ENCODE data around the gene GRK6. TPM values are rescaled to one million over a fixed set of nuclear protein-coding genes. Genes with fewer than 3 reads are reported as not detected.

Gene GRK6
- polyA plus RNA-seq, 1 donor from 2014 or later, result 22.6 TPM

DNA sequence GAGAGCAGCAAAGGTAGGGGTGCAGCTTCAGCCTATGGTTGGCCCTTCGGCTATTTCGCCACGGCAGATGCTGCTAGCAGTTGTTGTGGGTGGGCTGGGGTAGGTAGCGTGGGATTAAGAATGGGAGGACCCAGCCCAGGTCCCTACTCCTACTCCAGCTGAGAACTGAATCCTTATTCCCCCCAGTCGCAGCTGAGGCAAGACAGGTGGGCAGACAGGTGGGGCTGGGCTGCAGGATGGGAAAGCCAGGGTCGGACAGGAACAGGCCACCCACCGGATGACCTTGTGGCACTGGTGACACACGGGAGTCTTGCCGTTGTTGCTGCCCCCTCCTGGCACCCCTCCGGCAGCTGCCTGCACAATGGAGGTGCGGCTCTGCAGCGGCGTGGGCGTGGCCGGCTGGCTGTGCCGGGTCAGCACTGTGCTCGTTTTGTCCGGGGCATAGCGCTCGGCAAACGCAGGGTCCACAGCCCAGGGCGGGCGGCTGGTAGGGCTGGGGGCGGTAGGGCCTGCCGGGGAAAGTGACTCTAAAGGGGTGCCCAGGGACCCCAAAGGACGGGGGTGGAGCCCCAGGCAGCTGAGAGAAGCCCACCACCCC lies 62.7 kb downstream of the GRK6 start:
- Histone ChIP-seq H3K4me2 (ENCODE audit: low read length) (no peak overlapping the region), H3K4me3 (ENCODE audit: low read length) (no peak overlapping the region), H3K79me2 (replicated peaks; ENCODE audit: insufficient read depth, low read length) (no peaks in the 10 kb centered on the region), H4K20me1 (ENCODE audit: insufficient read depth) (no peaks in the 10 kb centered on the region), H3K9me3 (ENCODE audit: low read length) (no peaks in the 10 kb centered on the region), H3K9me2 (ENCODE audit: insufficient read depth, low read length) (no peaks in the 10 kb centered on the region), H3K27ac (ENCODE audit: low read length) (no peak overlapping the region), H3K36me3 (ENCODE audit: insufficient read depth, low read length) (no peaks in the 10 kb centered on the region), H3K27me3 (ENCODE audit: insufficient read depth, low read depth, low read length) (no peaks in the 10 kb centered on the region), H3F3A (ENCODE audit: insufficient read depth, low read length, poor library complexity, severe bottlenecking) (no peaks in the 10 kb centered on the region), H3K9ac (ENCODE audit: low read length) (no peak overlapping the region), H2AFZ (ENCODE audit: low read depth, low read length) (no peak overlapping the region)
- no peak for TF ChIP-seq MXI1 (conservative IDR thresholded peaks at IDR 0.05; ENCODE audit: poor library complexity, severe bottlenecking)
- TF ChIP-seq, protein P1, sequence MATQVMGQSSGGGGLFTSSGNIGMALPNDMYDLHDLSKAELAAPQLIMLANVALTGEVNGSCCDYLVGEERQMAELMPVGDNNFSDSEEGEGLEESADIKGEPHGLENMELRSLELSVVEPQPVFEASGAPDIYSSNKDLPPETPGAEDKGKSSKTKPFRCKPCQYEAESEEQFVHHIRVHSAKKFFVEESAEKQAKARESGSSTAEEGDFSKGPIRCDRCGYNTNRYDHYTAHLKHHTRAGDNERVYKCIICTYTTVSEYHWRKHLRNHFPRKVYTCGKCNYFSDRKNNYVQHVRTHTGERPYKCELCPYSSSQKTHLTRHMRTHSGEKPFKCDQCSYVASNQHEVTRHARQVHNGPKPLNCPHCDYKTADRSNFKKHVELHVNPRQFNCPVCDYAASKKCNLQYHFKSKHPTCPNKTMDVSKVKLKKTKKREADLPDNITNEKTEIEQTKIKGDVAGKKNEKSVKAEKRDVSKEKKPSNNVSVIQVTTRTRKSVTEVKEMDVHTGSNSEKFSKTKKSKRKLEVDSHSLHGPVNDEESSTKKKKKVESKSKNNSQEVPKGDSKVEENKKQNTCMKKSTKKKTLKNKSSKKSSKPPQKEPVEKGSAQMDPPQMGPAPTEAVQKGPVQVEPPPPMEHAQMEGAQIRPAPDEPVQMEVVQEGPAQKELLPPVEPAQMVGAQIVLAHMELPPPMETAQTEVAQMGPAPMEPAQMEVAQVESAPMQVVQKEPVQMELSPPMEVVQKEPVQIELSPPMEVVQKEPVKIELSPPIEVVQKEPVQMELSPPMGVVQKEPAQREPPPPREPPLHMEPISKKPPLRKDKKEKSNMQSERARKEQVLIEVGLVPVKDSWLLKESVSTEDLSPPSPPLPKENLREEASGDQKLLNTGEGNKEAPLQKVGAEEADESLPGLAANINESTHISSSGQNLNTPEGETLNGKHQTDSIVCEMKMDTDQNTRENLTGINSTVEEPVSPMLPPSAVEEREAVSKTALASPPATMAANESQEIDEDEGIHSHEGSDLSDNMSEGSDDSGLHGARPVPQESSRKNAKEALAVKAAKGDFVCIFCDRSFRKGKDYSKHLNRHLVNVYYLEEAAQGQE (IDR thresholded peaks at IDR 0.05; ENCODE audit: borderline replicate concordance), result no peak

DNA sequence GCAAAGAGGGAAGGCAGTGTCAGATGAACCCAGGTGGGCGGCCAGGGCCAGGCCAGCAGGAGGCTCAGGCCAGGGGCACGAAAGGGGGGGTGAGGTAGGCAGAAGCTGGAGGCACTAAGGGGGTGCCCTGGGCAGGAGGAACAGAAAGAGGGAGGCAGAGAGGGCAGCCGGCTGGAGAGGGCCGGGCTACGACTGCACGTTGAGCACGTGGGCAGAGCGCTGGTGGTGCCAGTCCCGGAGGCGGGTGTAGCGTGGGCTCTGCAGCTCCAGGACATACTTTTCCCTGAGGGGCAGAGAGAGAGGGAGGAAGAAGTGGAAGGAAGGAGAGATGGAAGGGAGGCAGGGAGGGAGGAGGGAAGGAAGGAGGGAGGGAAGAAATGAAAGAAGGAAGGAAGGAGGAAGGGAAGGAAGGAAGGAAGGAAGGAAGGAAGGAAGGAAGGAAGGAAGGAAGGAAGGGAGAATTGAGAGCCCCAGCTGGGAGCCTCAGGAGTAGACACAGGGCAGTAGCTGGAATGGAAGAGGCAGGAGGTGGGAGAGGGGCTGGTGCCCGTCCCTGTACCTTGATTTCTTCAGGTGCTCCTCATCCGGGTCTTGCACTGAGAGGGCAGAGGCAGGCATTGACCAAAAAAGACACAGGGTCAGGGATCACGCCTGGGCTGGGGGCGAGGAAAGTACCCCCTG lies 64.0 kb downstream of the GRK6 start:
- Histone ChIP-seq H3K4me3 (ENCODE audit: low read length) (no peak overlapping the region), H3K9ac (ENCODE audit: low read length) (no peak overlapping the region), H3F3A (ENCODE audit: insufficient read depth, low read length, poor library complexity, severe bottlenecking) (no peaks in the 10 kb centered on the region), H3K79me2 (replicated peaks; ENCODE audit: insufficient read depth, low read length) (peaks cover under 1% of the 10 kb centered on the region), H3K36me3 (ENCODE audit: insufficient read depth, low read length) (no peaks in the 10 kb centered on the region), H3K4me2 (ENCODE audit: low read length) (no peak overlapping the region), H2AFZ (ENCODE audit: low read depth, low read length) (no peak overlapping the region), H3K27ac (ENCODE audit: low read length) (no peak overlapping the region), H3K9me3 (ENCODE audit: low read length) (no peaks in the 10 kb centered on the region), H3K27me3 (ENCODE audit: insufficient read depth, low read depth, low read length) (no peaks in the 10 kb centered on the region), H3K9me2 (ENCODE audit: insufficient read depth, low read length) (no peaks in the 10 kb centered on the region), H4K20me1 (ENCODE audit: insufficient read depth) (no peaks in the 10 kb centered on the region)
- no peak for TF ChIP-seq MXI1 (conservative IDR thresholded peaks at IDR 0.05; ENCODE audit: poor library complexity, severe bottlenecking)
- TF ChIP-seq, protein P1 (IDR thresholded peaks at IDR 0.05; ENCODE audit: borderline replicate concordance), result no peak
- no peak for TF ChIP-seq EZH2 (IDR thresholded peaks at IDR 0.05; ENCODE audit: borderline replicate concordance, insufficient read depth, low read length, poor library complexity, severe bottlenecking)
- no peak for TF ChIP-seq SMC3 (conservative IDR thresholded peaks at IDR 0.05; ENCODE audit: poor library complexity)
- no peak for TF ChIP-seq TAF1 (IDR thresholded peaks at IDR 0.05; ENCODE audit: low read depth)
- no peak for TF ChIP-seq POLR2AphosphoS5 (IDR thresholded peaks at IDR 0.05)
- TF ChIP-seq RAD21 (conservative IDR thresholded peaks at IDR 0.05), result no peak
- TF ChIP-seq, protein P2, sequence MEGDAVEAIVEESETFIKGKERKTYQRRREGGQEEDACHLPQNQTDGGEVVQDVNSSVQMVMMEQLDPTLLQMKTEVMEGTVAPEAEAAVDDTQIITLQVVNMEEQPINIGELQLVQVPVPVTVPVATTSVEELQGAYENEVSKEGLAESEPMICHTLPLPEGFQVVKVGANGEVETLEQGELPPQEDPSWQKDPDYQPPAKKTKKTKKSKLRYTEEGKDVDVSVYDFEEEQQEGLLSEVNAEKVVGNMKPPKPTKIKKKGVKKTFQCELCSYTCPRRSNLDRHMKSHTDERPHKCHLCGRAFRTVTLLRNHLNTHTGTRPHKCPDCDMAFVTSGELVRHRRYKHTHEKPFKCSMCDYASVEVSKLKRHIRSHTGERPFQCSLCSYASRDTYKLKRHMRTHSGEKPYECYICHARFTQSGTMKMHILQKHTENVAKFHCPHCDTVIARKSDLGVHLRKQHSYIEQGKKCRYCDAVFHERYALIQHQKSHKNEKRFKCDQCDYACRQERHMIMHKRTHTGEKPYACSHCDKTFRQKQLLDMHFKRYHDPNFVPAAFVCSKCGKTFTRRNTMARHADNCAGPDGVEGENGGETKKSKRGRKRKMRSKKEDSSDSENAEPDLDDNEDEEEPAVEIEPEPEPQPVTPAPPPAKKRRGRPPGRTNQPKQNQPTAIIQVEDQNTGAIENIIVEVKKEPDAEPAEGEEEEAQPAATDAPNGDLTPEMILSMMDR (IDR thresholded peaks at IDR 0.05; ENCODE audit: poor library complexity, severe bottlenecking), result no peak
- TF ChIP-seq EP300 (conservative IDR thresholded peaks at IDR 0.05; ENCODE audit: poor library complexity, severe bottlenecking), result no peak

Data from neural cell (in vitro differentiated cells).